Spleen (tissue), 11 donors: ENCODE results near the gene RPS3. TPM values are rescaled to one million over a fixed set of nuclear protein-coding genes. Genes with fewer than 3 reads are reported as not detected.
A peak's percentile ranks its signal among the peaks of the same experiment; 100 is the strongest.
"Not testable (repeated sequence)": the region's sequence is repeated elsewhere in the genome, so short reads cannot be mapped to it uniquely, and the experiment has no call there.

Experiments used
- DNase-seq: peaks from one replicate; pipeline ENCODE4 v3.0.0-alpha.2; 2020
- H3K27ac ChIP-seq, 8 donors: fragments of 200-600 bp; sonication (generic) in 7 of 8; 1 replicate in 4 of 8; 2 replicates in 4 of 8; pipeline versions ENCODE4 v1.5.0 to v1.8.0; 2016 to 2021; ENCODE audit warnings: inconsistent platforms in 4 of 8, mild to moderate bottlenecking in 4 of 8, moderate library complexity in 1 of 8
- H3K27me3 ChIP-seq, 7 donors: fragments of 200-600 bp; sonication (generic) in 6 of 7; replicated peaks in 1 of 7; 1 replicate in 4 of 7; 2 replicates in 3 of 7; pipeline versions ENCODE4 v1.5.0 to v1.8.0; 2016 to 2021; ENCODE audit warnings: inconsistent platforms in 3 of 7, mild to moderate bottlenecking in 1 of 7
- H3K36me3 ChIP-seq, 6 donors: fragments of 200-600 bp; sonication (generic) in 5 of 6; 1 replicate in 4 of 6; 2 replicates in 2 of 6; pipeline versions ENCODE4 v1.5.0 to v1.8.0; 2016 to 2021; ENCODE audit warnings: inconsistent platforms in 2 of 6
- H3K4me1 ChIP-seq, 6 donors: fragments of 200-600 bp; sonication (generic) in 5 of 6; 1 replicate in 3 of 6; 2 replicates in 3 of 6; pipeline versions ENCODE4 v1.5.0 to v1.8.0; 2016 to 2021; ENCODE audit warnings: inconsistent platforms in 3 of 6
- H3K4me3 ChIP-seq, 8 donors: fragments of 200-600 bp; sonication (generic) in 7 of 8; 1 replicate in 4 of 8; 2 replicates in 4 of 8; pipeline versions ENCODE4 v1.5.0 to v1.8.0; 2016 to 2021; ENCODE audit warnings: inconsistent platforms in 4 of 8, mild to moderate bottlenecking in 4 of 8, moderate library complexity in 2 of 8
- H3K9me3 ChIP-seq, 8 donors: fragments of 200-600 bp; sonication (generic) in 7 of 8; 1 replicate in 4 of 8; 2 replicates in 4 of 8; pipeline versions ENCODE4 v1.5.0 to v1.8.0; 2016 to 2021; ENCODE audit warnings: inconsistent platforms in 4 of 8
- CTCF ChIP-seq, 11 experiments: fragments of 200-600 bp in 7 of 11; fragments of 450-650 bp in 4 of 11; sonication (generic) in 4 of 11; IDR thresholded peaks in 8 of 11; conservative IDR thresholded peaks in 3 of 11; 1 replicate in 7 of 11; 2 replicates in 4 of 11; pipeline versions ENCODE4 v1.4.0 to v1.8.0; 2016 to 2021; ENCODE audit warnings: antibody characterized with exemption in 11 of 11, inconsistent platforms in 4 of 11, mild to moderate bottlenecking in 1 of 11
- POLR2A ChIP-seq, 3 donors: fragments of 450-650 bp; IDR thresholded peaks; one replicate each; pipeline ENCODE4 v1.5.1; 2017; ENCODE audit warnings: antibody characterized with exemption in 3 of 3, mild to moderate bottlenecking in 1 of 3
- POLR2AphosphoS5 ChIP-seq, 3 donors: sonication (generic); formaldehyde crosslinking; IDR thresholded peaks; one replicate each; pipeline ENCODE4 v1.5.1; 2017; ENCODE audit warnings: antibody characterized with exemption in 3 of 3
- WGBS, 5 donors: extraction: QIAGEN DNeasy Blood & Tissue Kit in 3 of 5; methylation state at CpG; one replicate each; pipeline versions ENCODE4 v1.1.5 to v1.1.7; 2013 to 2018; 5-methylcytosine and 5-hydroxymethylcytosine counted together
- intact Hi-C: fragments of 100-400 bp; cut with DNase I; formaldehyde crosslinking; loops from one replicate; pipeline ENCODE4 v1.15.0; 2023; ENCODE audit warnings: low total_unique reads
- polyA plus RNA-seq, 3 donors: library from polyadenylated mRNA; stranded (reverse); fragments of 200-250 nt; gene quantifications; one replicate each; pipeline ENCODE4 v1.2.1, GENCODE V29; 2013
- total RNA-seq, 7 donors: library from RNA; depleted of rRNA in 3 of 7; stranded (reverse); fragments of >200 nt in 3 of 7; fragmentation: NEBNext Ultra II Directional in 4 of 7; extraction: Animal tissue kit (Norgen Biotek cat#: 25700) in 4 of 7; gene quantifications; one replicate each; pipeline versions ENCODE4 v1.1.0 to v1.2.1, GENCODE V29; 2016 to 2021
- donor health status: healthy with polysubstance abuse.
- donor health status: DM: no; HTN: no; CAD: no; lungs with moderate emphysema.
- donor health status: DM: no; HTN: no; CAD: no.
- donor health status: Bipolar disorder and iron deficiency.
- donor health status: healthy.
- donor health status: DM: no; HTN: no; CAD: no.
- donor health status: DM: yes; HTN: yes; CAD: no.

RPS3 gene
- total and polyA plus RNA-seq, 10 donors: 1,482 to 5,449 (median 2,352) TPM

- peak; percentile 47 for DNase-seq
- intact Hi-C loops: no loop called here
- peak overlapping the region in 7 of 8 donors; percentile 54 to 86 (median 68) for H3K4me3 ChIP-seq
- no peaks in the 10 kb centered on the region for H3K36me3 ChIP-seq
- H3K4me1 ChIP-seq: peaks cover 27 to 82% (median 63%) of the 10 kb centered on the region in 6 donors
- TF ChIP-seq POLR2A (IDR thresholded peaks at IDR 0.05) (no peak), POLR2AphosphoS5 (IDR thresholded peaks at IDR 0.05) (no peak), CTCF (IDR thresholded peaks at IDR 0.05 in 8 of 11, conservative IDR thresholded peaks at IDR 0.05 in 3 of 11) (no peak)
- H3K9me3 ChIP-seq: no peaks in the 10 kb centered on the region
- WGBS, 5 donors: 10 to 18% (median 15%) methylated on average over 5 of the region's 5 CpGs
- H3K27ac ChIP-seq: peak overlapping the region; percentile 81 to 96 (median 93)
- H3K27me3 ChIP-seq: no peaks in the 10 kb centered on the region
Observed at GRCh38 chr11:75352588-75353206, 46.6 kb upstream of the RPS3 start.

GRCh38 chr11:75355051-75355450, 44.3 kb upstream of the RPS3 start:
- DNase-seq: peak; percentile 6
- 73 to 90% (median 82%) methylated on average over 10 of the region's 10 CpGs for whole genome bisulfite sequencing, 5 donors
- Histone ChIP-seq H3K36me3 (no peaks in the 10 kb centered on the region), H3K27me3 (no peaks in the 10 kb centered on the region), H3K4me3 (no peak overlapping the region), H3K4me1 (peaks cover 10 to 67% (median 42%) of the 10 kb centered on the region in 6 donors), H3K27ac (peak overlapping the region in 2 of 8 donors; percentile 26 to 47), H3K9me3 (no peaks in the 10 kb centered on the region)
- intact Hi-C loops: no loop called here
- TF ChIP-seq CTCF (IDR thresholded peaks at IDR 0.05 in 8 of 11, conservative IDR thresholded peaks at IDR 0.05 in 3 of 11) (no peak), POLR2AphosphoS5 (IDR thresholded peaks at IDR 0.05) (no peak)

- H3K27me3 ChIP-seq: no peaks in the 10 kb centered on the region
- DNase-seq: no peak
- peaks cover 10 to 57% (median 35%) of the 10 kb centered on the region in 6 donors for H3K4me1 ChIP-seq
- H3K36me3 ChIP-seq: no peaks in the 10 kb centered on the region
- H3K27ac ChIP-seq: peak overlapping the region in 1 of 8 donors; percentile 26
- 54 to 80% (median 66%) methylated on average over 2 of the region's 2 CpGs for WGBS, 5 donors
- H3K9me3 ChIP-seq: no peaks in the 10 kb centered on the region
- TF ChIP-seq CTCF (IDR thresholded peaks at IDR 0.05 in 8 of 11, conservative IDR thresholded peaks at IDR 0.05 in 3 of 11): no peak
- TF ChIP-seq POLR2AphosphoS5 (IDR thresholded peaks at IDR 0.05): peak in 1 of 3 donors; percentile 65
- intact Hi-C loops: no loop called here
- H3K4me3 ChIP-seq: no peak overlapping the region
Observed at GRCh38 chr11:75356613-75357012, 42.7 kb upstream of the RPS3 start.

- WGBS, 5 donors: 77 to 95% (median 91%) methylated on average over 4 of the region's 4 CpGs
Observed at GRCh38 chr11:75362285-75362684, 37.0 kb upstream of the RPS3 start.

More at GRCh38 chr11:75362285-75362684, 37.0 kb upstream of the RPS3 start:
- H3K4me1 ChIP-seq: peaks cover 0 to 45% (median 15%) of the 10 kb centered on the region in 6 donors
- H3K4me3 ChIP-seq, H3K9me3 ChIP-seq, DNase-seq, H3K27me3 ChIP-seq, intact Hi-C loops, H3K36me3 ChIP-seq, H3K27ac ChIP-seq: not testable (repeated sequence)
